ENCODE data around the gene ME2. TPM values are rescaled to one million over a fixed set of nuclear protein-coding genes. Genes with fewer than 3 reads are reported as not detected.

Gene ME2
- total RNA-seq, 2 experiments from 2014 or later = 39.0 to 62.0 TPM

- peaks cover 47% of the 10 kb centered on the region for H3K36me3 ChIP-seq (ENCODE audit: insufficient read depth, low read length)
- no peaks in the 10 kb centered on the region for H3K4me1 ChIP-seq (ENCODE audit: insufficient read depth, low read length, poor library complexity, severe bottlenecking)
- H3K27ac ChIP-seq (ENCODE audit: low read depth, low read length, poor library complexity, severe bottlenecking) = no peak overlapping the region
- no peak for TF ChIP-seq EZH2phosphoT487 (IDR thresholded peaks at IDR 0.05; ENCODE audit: borderline replicate concordance, low read depth, low read length)
- TF ChIP-seq, protein P1, sequence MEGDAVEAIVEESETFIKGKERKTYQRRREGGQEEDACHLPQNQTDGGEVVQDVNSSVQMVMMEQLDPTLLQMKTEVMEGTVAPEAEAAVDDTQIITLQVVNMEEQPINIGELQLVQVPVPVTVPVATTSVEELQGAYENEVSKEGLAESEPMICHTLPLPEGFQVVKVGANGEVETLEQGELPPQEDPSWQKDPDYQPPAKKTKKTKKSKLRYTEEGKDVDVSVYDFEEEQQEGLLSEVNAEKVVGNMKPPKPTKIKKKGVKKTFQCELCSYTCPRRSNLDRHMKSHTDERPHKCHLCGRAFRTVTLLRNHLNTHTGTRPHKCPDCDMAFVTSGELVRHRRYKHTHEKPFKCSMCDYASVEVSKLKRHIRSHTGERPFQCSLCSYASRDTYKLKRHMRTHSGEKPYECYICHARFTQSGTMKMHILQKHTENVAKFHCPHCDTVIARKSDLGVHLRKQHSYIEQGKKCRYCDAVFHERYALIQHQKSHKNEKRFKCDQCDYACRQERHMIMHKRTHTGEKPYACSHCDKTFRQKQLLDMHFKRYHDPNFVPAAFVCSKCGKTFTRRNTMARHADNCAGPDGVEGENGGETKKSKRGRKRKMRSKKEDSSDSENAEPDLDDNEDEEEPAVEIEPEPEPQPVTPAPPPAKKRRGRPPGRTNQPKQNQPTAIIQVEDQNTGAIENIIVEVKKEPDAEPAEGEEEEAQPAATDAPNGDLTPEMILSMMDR (conservative IDR thresholded peaks at IDR 0.05; ENCODE audit: low read length) = no peak
- no TSS peak for BruUV-seq (replicated peaks)
- CTCF ChIA-PET (ENCODE audit: unreplicated experiment) = no interaction called here
- H3K79me2 ChIP-seq (ENCODE audit: insufficient read depth, low read depth, low read length) = no peaks in the 10 kb centered on the region
- H3K9me3 ChIP-seq (ENCODE audit: low read length) = no peaks in the 10 kb centered on the region
- DNase-seq (ENCODE audit: low spot score) = peak; percentile 3
- H4K20me1 ChIP-seq (ENCODE audit: insufficient read depth, low read length) = no peaks in the 10 kb centered on the region
- intact Hi-C loops (cut with micrococcal nuclease; ENCODE audit: unreplicated experiment) = no loop called here
- no peak overlapping the region for H3K4me2 ChIP-seq (ENCODE audit: low read length)
- H3K4me3 ChIP-seq (ENCODE audit: low read depth, low read length, poor library complexity, severe bottlenecking) = no peak overlapping the region
- no peaks in the 10 kb centered on the region for H3K9me2 ChIP-seq (ENCODE audit: insufficient read depth, low read length)
- H2AFZ ChIP-seq (ENCODE audit: low read length) = no peak overlapping the region
- POLR2A ChIA-PET = no interaction called here
These were observed 98.3 kb downstream of the ME2 start for GRCh38 chr18:50977037-50977760.

DNA sequence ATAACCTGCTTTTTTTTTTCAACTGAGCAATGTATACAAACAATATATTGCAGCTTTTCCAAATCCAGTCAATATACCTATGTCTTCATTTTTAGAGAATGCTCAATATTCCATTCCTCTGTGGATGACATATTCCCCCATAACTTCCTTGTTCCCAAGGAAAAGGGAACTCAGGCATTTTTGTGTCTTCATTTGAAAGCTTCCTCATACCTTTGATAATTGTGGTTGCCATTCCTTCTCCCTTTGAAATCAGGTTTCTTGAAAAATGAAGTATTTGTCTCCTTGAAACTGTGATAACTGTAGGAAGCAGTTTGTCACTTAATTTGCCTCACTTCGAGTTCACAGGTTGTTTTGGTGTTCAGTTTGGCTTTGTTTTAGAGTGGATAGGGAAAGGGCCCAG lies 102.5 kb downstream of the ME2 start:
- H3K4me3 ChIP-seq (ENCODE audit: low read depth, low read length, poor library complexity, severe bottlenecking) = no peak overlapping the region
- POLR2A ChIA-PET = interaction anchor here (0.7 kb wide), 1 partner anchor 257 kb away, joined by 4 read pairs; no protein-coding TSS in a partner anchor

More for the DNA sequence above, 102.5 kb downstream of the ME2 start:
- TF ChIP-seq EZH2phosphoT487 (IDR thresholded peaks at IDR 0.05; ENCODE audit: borderline replicate concordance, low read depth, low read length) = no peak
- TF ChIP-seq, protein P1 (conservative IDR thresholded peaks at IDR 0.05; ENCODE audit: low read length) = no peak
- CTCF ChIA-PET (ENCODE audit: unreplicated experiment) = no interaction called here
- intact Hi-C loops (cut with micrococcal nuclease; ENCODE audit: unreplicated experiment) = no loop called here
- Histone ChIP-seq H3K27ac (ENCODE audit: low read depth, low read length, poor library complexity, severe bottlenecking) (no peak overlapping the region), H4K20me1 (ENCODE audit: insufficient read depth, low read length) (no peaks in the 10 kb centered on the region), H3K4me2 (ENCODE audit: low read length) (no peak overlapping the region), H3K9me2 (ENCODE audit: insufficient read depth, low read length) (no peaks in the 10 kb centered on the region), H3K36me3 (ENCODE audit: insufficient read depth, low read length) (peaks cover 31% of the 10 kb centered on the region), H2AFZ (ENCODE audit: low read length) (no peak overlapping the region), H3K79me2 (ENCODE audit: insufficient read depth, low read depth, low read length) (no peaks in the 10 kb centered on the region), H3K9me3 (ENCODE audit: low read length) (no peaks in the 10 kb centered on the region), H3K4me1 (ENCODE audit: insufficient read depth, low read length, poor library complexity, severe bottlenecking) (no peaks in the 10 kb centered on the region)
- no peak for DNase-seq (ENCODE audit: low spot score)
- no TSS peak for BruUV-seq (replicated peaks)

Measured in OCI-LY7 (cell line).